Measurements from ENCODE around the gene UBASH3B.
"Not testable (repeated sequence)": the region's sequence is repeated elsewhere in the genome, so short reads cannot be mapped to it uniquely, and the experiment has no call there.

The UBASH3B gene

GRCh38 chr11:122852074-122852795 is 196.7 kb downstream of the UBASH3B start:
- DNase-seq (ENCODE audit: low read depth): peak; percentile 28

- no peak for DNase-seq (ENCODE audit: low read depth)
Measured at GRCh38 chr11:122852796-122853160, 197.3 kb downstream of the UBASH3B start.

- DNase-seq (ENCODE audit: low read depth): no peak
Measured at GRCh38 chr11:122853261-122853660, 197.7 kb downstream of the UBASH3B start.

GRCh38 chr11:122853971-122854446 is 198.5 kb downstream of the UBASH3B start:
- peak; percentile 20 for DNase-seq (ENCODE audit: low read depth)

GRCh38 chr11:122861631-122862030 is 206.1 kb downstream of the UBASH3B start:
- DNase-seq (ENCODE audit: low read depth): no peak

GRCh38 chr11:122862091-122862490 is 206.6 kb downstream of the UBASH3B start:
- no peak for DNase-seq (ENCODE audit: low read depth)

- DNase-seq (ENCODE audit: low read depth): not testable (repeated sequence)
Measured at GRCh38 chr11:122863154-122863553, 207.6 kb downstream of the UBASH3B start.

- no peak for DNase-seq (ENCODE audit: low read depth)
Measured at GRCh38 chr11:122863704-122864326, 208.3 kb downstream of the UBASH3B start.
